PC-3 (cell line): ENCODE results near the gene WDR19. TPM values are rescaled to one million over a fixed set of nuclear protein-coding genes. Genes with fewer than 3 reads are reported as not detected.

Experiments
- ATAC-seq: fragments of 200-7000 bp; cut with Tn5 transposase; 2 replicates; pipeline ENCODE4 v1.9.1; 2020; ENCODE audit warnings: mild to moderate bottlenecking, moderate library complexity
- BruUV-seq: library from RNA; stranded (reverse); fragments of 400-500 nt; replicated peaks from 2 replicates; lab custom pipeline; 2021; lab: Mats Ljungman, UMichigan
- CTCF ChIA-PET: fragments of 300-600 bp; sonication (Branson Sonifier 250); formaldehyde crosslinking; loops from one replicate; lab custom pipeline; 2022; ENCODE audit warnings: antibody characterized with exemption; lab: Charles Lee
- POLR2A ChIA-PET: fragments of 300-600 bp; sonication (Branson Sonifier 250); formaldehyde crosslinking; loops from one replicate; lab custom pipeline; 2022; ENCODE audit warnings: antibody characterized with exemption; ENCODE audit not compliant: unreplicated experiment; lab: Charles Lee
- DNase-seq: peaks from one replicate; pipeline ENCODE4 v3.0.0-alpha.2; 2015
- H2AFZ ChIP-seq: fragments of 300-600 bp; sonication (generic); 2 replicates; pipeline ENCODE4 v1.6.0; 2016; ENCODE audit warnings: antibody characterized with exemption, low read length
- H3F3A ChIP-seq: fragments of 300-600 bp; sonication (generic); one replicate; pipeline ENCODE4 v1.6.0; 2017; ENCODE audit warnings: antibody characterized with exemption, low read length, control low read depth, mild to moderate bottlenecking; ENCODE audit not compliant: unreplicated experiment
- H3K27ac ChIP-seq: fragments of 300-600 bp; sonication (generic); 2 replicates; pipeline ENCODE4 v1.5.1; 2016; ENCODE audit warnings: mild to moderate bottlenecking, low read length
- H3K27me3 ChIP-seq: fragments of 300-600 bp; sonication (generic); 2 replicates; pipeline ENCODE4 v1.6.1; 2016; ENCODE audit warnings: low read length, mixed read lengths
- H3K36me3 ChIP-seq: fragments of 300-600 bp; sonication (generic); 2 replicates; pipeline ENCODE4 v1.6.1; 2016; ENCODE audit warnings: low read depth, mixed run types, low read length, mixed read lengths
- H3K4me1 ChIP-seq: fragments of 300-600 bp; sonication (generic); 2 replicates; pipeline ENCODE4 v1.5.1; 2016; ENCODE audit warnings: low read length; ENCODE audit not compliant: insufficient read depth
- H3K4me2 ChIP-seq: fragments of 300-600 bp; sonication (generic); 2 replicates; pipeline ENCODE4 v1.6.0; 2016; ENCODE audit warnings: low read length
- H3K4me3 ChIP-seq: fragments of 300-600 bp; sonication (generic); 2 replicates; pipeline ENCODE4 v1.5.1; 2016; ENCODE audit warnings: mild to moderate bottlenecking, low read length, mixed read lengths
- H3K79me2 ChIP-seq: fragments of 300-600 bp; sonication (generic); 2 replicates; pipeline ENCODE4 v1.6.1; 2017; ENCODE audit warnings: low read length, mixed read lengths
- H3K9ac ChIP-seq: fragments of 300-600 bp; sonication (generic); 2 replicates; pipeline ENCODE4 v1.6.0; 2016; ENCODE audit warnings: mild to moderate bottlenecking, low read length
- H3K9me2 ChIP-seq: fragments of 300-600 bp; sonication (generic); replicated peaks from 2 replicates; pipeline ENCODE4 v1.6.1; 2016; ENCODE audit warnings: mixed run types, low read length, mixed read lengths
- H3K9me3 ChIP-seq: fragments of 300-600 bp; sonication (generic); 2 replicates; pipeline ENCODE4 v1.6.1; 2016; ENCODE audit warnings: low read length, mixed read lengths
- H4K20me1 ChIP-seq: fragments of 300-600 bp; sonication (generic); 2 replicates; pipeline ENCODE4 v1.6.1; 2016; ENCODE audit warnings: low read length, mixed read lengths
- CTCF ChIP-seq: fragments of 300-600 bp; sonication (generic); conservative IDR thresholded peaks from 2 replicates; pipeline ENCODE4 v1.5.1; 2017; ENCODE audit warnings: antibody characterized with exemption, low read depth, mild to moderate bottlenecking, low read length
- EZH2 ChIP-seq: fragments of 300-600 bp; sonication (generic); IDR thresholded peaks from one replicate; pipeline ENCODE4 v1.6.1; 2017; ENCODE audit warnings: antibody characterized with exemption, mild to moderate bottlenecking, low read length; ENCODE audit not compliant: unreplicated experiment
- EZH2phosphoT487 ChIP-seq: fragments of 300-600 bp; sonication (generic); IDR thresholded peaks from 2 replicates; pipeline ENCODE4 v1.6.1; 2018; ENCODE audit warnings: mild to moderate bottlenecking, antibody characterized with exemption, low read length, borderline replicate concordance
- intact Hi-C: fragments of 100-400 bp; cut with micrococcal nuclease; formaldehyde crosslinking; loops from 2 replicates; pipeline ENCODE4 v1.9.0; 2023
- total RNA-seq: library from RNA; depleted of rRNA; stranded (reverse); fragments of >200 nt; gene quantifications from 2 replicates; pipeline ENCODE4 v1.2.3, GENCODE V29; 2014

The WDR19 gene
- total RNA-seq, 1 experiment from 2014 or later, result 11.0 TPM

GRCh38 chr4:39304651-39305050 is 122.3 kb downstream of the WDR19 start:
- TF ChIP-seq EZH2phosphoT487 (no peak), EZH2 (no peak), CTCF (no peak)
- Histone ChIP-seq H3K4me1 (no peaks in the 10 kb centered on the region), H3K9me3 (no peaks in the 10 kb centered on the region), H3K79me2 (no peaks in the 10 kb centered on the region), H3K27ac (no peak overlapping the region), H3K9ac (no peak overlapping the region), H3K36me3 (peaks cover 33% of the 10 kb centered on the region; the same call in 1 of the 2 replicates), H3K27me3 (no peaks in the 10 kb centered on the region), H3K9me2 (no peaks in the 10 kb centered on the region), H3F3A (no peaks in the 10 kb centered on the region), H4K20me1 (no peaks in the 10 kb centered on the region), H3K4me3 (no peak overlapping the region), H2AFZ (no peak overlapping the region), H3K4me2 (no peak overlapping the region)
- BruUV-seq, result no TSS peak
- CTCF ChIA-PET, result no interaction called here
- POLR2A ChIA-PET, result no interaction called here
- no peak for ATAC-seq
- intact Hi-C loops, result no loop called here
- no peak for DNase-seq

- Histone ChIP-seq H3K4me2 (no peak overlapping the region), H3K79me2 (no peaks in the 10 kb centered on the region), H3F3A (no peaks in the 10 kb centered on the region), H3K27me3 (no peaks in the 10 kb centered on the region), H2AFZ (no peak overlapping the region), H3K9ac (no peak overlapping the region), H3K9me3 (no peaks in the 10 kb centered on the region), H3K9me2 (no peaks in the 10 kb centered on the region), H3K4me1 (no peaks in the 10 kb centered on the region), H4K20me1 (no peaks in the 10 kb centered on the region), H3K4me3 (no peak overlapping the region), H3K27ac (no peak overlapping the region), H3K36me3 (peaks cover 36% of the 10 kb centered on the region)
- CTCF ChIA-PET, result no interaction called here
- DNase-seq, result no peak
- no peak for TF ChIP-seq CTCF
- no peak for TF ChIP-seq EZH2phosphoT487
- TF ChIP-seq EZH2, result no peak
- no TSS peak for BruUV-seq
- no peak for ATAC-seq
- intact Hi-C loops, result no loop called here
- POLR2A ChIA-PET, result no interaction called here
These were observed 123.8 kb downstream of the WDR19 start for GRCh38 chr4:39305912-39306677.

GRCh38 chr4:39308611-39309010 is 126.3 kb downstream of the WDR19 start:
- no peaks in the 10 kb centered on the region for H3K27me3 ChIP-seq
- no peaks in the 10 kb centered on the region for H3F3A ChIP-seq
- no peak overlapping the region for H3K27ac ChIP-seq
- TF ChIP-seq EZH2, result no peak
- TF ChIP-seq CTCF, result no peak
- no peak for TF ChIP-seq EZH2phosphoT487
- H3K4me1 ChIP-seq, result no peaks in the 10 kb centered on the region
- no peaks in the 10 kb centered on the region for H3K9me3 ChIP-seq
- no peaks in the 10 kb centered on the region for H3K79me2 ChIP-seq
- ATAC-seq, result no peak
- no peak overlapping the region for H3K9ac ChIP-seq
- peaks cover 42% of the 10 kb centered on the region for H3K36me3 ChIP-seq
- intact Hi-C loops, result no loop called here
- CTCF ChIA-PET, result no interaction called here
- H4K20me1 ChIP-seq, result no peaks in the 10 kb centered on the region
- no peaks in the 10 kb centered on the region for H3K9me2 ChIP-seq
- DNase-seq, result no peak
- H3K4me3 ChIP-seq, result no peak overlapping the region
- no peak overlapping the region for H2AFZ ChIP-seq
- BruUV-seq, result no TSS peak
- no peak overlapping the region for H3K4me2 ChIP-seq
- POLR2A ChIA-PET, result no interaction called here
